ENCODE data around the gene HDAC1. TPM values are rescaled to one million over a fixed set of nuclear protein-coding genes. Genes with fewer than 3 reads are reported as not detected.

Gene HDAC1
- total and polyA plus RNA-seq, 2 of the 13 experiments (the other 11 are each of a cell fraction or from before 2014, with no cell fraction given), result 93.5 to 189 TPM

GRCh38 chr1:32351399-32352238, 59.7 kb downstream of the HDAC1 start (continued):
- TF ChIP-seq ZHX2 (IDR thresholded peaks at IDR 0.05; ENCODE audit: low read depth) (peak; percentile 67), ZHX2 (CRISPR knock-in tag; IDR thresholded peaks at IDR 0.05; ENCODE audit: borderline replicate concordance) (peak; percentile 80; the same call in 1 of the 2 replicates), TBP (CRISPR knock-in tag; IDR thresholded peaks at IDR 0.05) (no peak), TSC22D2 (CRISPR knock-in tag; IDR thresholded peaks at IDR 0.05; ENCODE audit: borderline replicate concordance) (peak; percentile 41; the same call in 1 of the 2 replicates), ATF7 (IDR thresholded peaks at IDR 0.05) (no peak), ATF7 (CRISPR knock-in tag; IDR thresholded peaks at IDR 0.05) (no peak), PAF1 (CRISPR knock-in tag; IDR thresholded peaks at IDR 0.05) (no peak), ZNF20 (CRISPR knock-in tag; IDR thresholded peaks at IDR 0.05) (no peak), DBP (CRISPR knock-in tag; IDR thresholded peaks at IDR 0.05; ENCODE audit: not compliant biosample characterization) (peak; percentile 23), ZNF687 (CRISPR knock-in tag; IDR thresholded peaks at IDR 0.05) (peak; percentile 88), DMTF1 (CRISPR knock-in tag; IDR thresholded peaks at IDR 0.05) (no peak), ZNF3 (CRISPR knock-in tag; IDR thresholded peaks at IDR 0.05) (no peak)

Measured in HepG2 (cell line).